DMS53 treated with DMSO at 0.1 percent for 48 hours (cell line): ENCODE measurements around the gene ARAP1.

ENCODE experiments used
- DNase-seq: peaks from one replicate; lab custom pipeline; 2025; ENCODE audit not compliant: unreplicated experiment; lab: John Stamatoyannopoulos, UW

The ARAP1 gene

GRCh38 chr11:72642043-72642883 lies 109.9 kb downstream of the ARAP1 start:
- DNase-seq: peak; percentile 70

- DNase-seq: no peak
Measured at GRCh38 chr11:72641522-72642042, 110.6 kb downstream of the ARAP1 start.

- no peak for DNase-seq
Measured at GRCh38 chr11:72639502-72640375, 112.5 kb downstream of the ARAP1 start.

GRCh38 chr11:72637926-72638325 lies 114.3 kb downstream of the ARAP1 start:
- DNase-seq: no peak

- DNase-seq: peak; percentile 89
Measured at GRCh38 chr11:72637198-72637597, 115.0 kb downstream of the ARAP1 start.

- no peak for DNase-seq
Measured at GRCh38 chr11:72636376-72636775, 115.8 kb downstream of the ARAP1 start.

GRCh38 chr11:72635933-72636332 lies 116.3 kb downstream of the ARAP1 start:
- no peak for DNase-seq

GRCh38 chr11:72635309-72635915 lies 116.8 kb downstream of the ARAP1 start:
- DNase-seq: no peak
